C1 segment of cervical spinal cord (tissue), 14 donors: ENCODE results near the gene PTPN20.
"Not testable (repeated sequence)": the region's sequence is repeated elsewhere in the genome, so short reads cannot be mapped to it uniquely, and the experiment has no call there.

Source experiments
- DNase-seq, 14 donors: peaks; one replicate each; lab custom pipeline; 2025; lab: John Stamatoyannopoulos, UW

Gene PTPN20

GRCh38 chr10:46952540-46952939 lies 41.3 kb downstream of the PTPN20 start:
- not testable (repeated sequence) for DNase-seq

- DNase-seq: not testable (repeated sequence)
Observed at GRCh38 chr10:46960742-46961141, 49.5 kb downstream of the PTPN20 start.

DNA sequence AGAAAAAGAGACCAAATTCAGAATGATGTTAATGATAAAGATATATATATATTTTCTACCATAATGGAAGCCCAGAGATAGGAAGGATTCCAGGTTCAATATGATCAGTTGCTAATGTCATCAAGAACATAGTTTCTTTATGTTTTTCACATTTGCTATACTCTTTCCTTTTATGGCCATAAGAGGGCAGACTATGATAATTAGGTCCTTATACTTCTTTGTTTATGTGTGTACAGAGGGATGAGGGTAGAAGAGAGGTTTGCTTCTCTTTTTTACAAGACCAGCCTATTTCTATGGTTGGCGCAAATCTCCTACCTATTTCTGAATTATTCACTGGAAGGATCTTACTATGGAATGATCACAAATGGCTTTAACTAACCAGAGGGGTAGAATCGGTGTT lies 52.1 kb downstream of the PTPN20 start:
- DNase-seq: not testable (repeated sequence)

DNA sequence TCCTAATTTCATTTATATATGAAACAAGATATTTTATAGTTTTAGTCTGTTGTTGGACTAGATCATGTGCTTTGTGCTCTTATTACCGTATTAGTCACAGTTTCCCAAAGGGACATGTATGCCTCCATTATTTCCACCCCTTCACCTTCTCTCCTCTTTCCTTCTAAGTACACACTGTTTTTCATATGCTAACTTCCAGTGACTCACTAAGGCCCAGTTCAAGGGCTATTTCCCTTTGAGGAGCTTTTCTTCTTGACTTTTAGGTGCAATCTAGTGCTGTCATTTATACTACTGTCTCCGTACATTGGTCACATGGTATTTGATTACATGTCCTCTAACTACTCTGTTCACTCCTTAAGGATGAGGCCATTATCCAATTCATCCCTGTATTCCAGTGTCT lies 55.8 kb downstream of the PTPN20 start:
- not testable (repeated sequence) for DNase-seq

GRCh38 chr10:46980223-46980622 lies 69.0 kb downstream of the PTPN20 start:
- not testable (repeated sequence) for DNase-seq

DNA sequence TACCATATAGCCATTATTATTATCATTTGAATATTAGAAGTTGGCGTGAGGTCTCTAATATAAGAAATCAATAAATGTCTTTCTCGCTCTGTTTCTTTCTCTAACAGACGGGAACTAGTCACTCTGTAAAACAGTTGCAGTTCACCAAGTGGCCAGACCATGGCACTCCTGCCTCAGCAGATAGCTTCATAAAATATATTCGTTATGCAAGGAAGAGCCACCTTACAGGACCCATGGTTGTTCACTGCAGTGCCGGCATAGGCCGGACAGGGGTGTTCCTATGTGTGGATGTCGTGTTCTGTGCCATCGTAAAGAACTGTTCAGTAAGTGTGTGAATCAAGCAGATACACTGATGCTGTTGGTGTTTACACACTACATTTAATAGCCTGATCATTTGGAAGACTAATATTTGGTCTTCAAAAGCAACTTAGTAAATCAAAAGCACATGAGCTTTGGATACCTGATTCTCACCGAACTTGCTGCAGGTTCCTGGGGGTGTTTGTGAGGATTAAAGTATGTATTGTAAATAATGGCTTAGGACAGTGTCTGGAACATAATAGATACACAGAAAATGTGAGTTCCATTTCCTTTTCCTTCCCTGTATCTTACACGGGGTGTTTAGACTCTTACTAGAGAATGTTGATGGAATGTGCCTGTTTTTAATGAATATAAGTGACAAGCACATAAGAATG lies 76.2 kb downstream of the PTPN20 start:
- DNase-seq: not testable (repeated sequence)

DNA sequence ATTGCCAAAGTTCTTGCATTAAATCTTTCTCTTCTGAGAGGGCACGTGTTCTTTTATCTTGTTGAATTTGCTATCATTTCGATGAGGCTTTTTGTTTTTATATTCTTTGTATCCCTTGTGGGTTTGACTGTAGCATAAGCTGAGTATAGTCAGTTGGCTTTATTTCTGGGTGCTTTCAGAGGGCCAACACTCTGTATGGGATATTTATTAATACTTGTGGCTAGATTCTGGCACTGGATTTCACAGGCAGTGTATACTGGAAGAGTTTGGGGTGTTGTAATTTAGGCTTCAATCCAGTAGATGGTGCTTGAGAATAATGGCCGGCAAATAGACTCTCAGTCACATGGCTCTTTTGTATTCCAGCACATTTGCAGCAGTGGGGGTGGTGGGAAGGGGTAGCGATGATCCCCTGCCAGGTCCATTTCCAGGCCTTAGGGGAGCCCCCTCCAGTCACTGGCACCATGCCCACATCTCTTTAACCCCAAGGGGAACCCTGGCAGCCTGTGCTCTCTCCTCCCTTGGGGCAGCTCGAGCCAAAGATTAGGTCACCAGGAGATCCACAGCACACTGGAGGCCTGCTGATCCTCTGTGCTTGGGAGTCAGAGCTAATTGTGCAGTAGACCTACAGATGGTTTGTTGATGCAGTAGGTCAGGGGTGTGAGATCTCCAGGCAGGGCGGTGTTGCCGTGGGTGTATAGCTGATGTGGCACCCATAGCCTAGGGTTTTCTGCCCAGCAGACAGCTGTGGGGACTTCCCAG lies 81.8 kb downstream of the PTPN20 start:
- DNase-seq: peak in 10 of 14 donors; percentile 16 to 58 (median 41)

DNA sequence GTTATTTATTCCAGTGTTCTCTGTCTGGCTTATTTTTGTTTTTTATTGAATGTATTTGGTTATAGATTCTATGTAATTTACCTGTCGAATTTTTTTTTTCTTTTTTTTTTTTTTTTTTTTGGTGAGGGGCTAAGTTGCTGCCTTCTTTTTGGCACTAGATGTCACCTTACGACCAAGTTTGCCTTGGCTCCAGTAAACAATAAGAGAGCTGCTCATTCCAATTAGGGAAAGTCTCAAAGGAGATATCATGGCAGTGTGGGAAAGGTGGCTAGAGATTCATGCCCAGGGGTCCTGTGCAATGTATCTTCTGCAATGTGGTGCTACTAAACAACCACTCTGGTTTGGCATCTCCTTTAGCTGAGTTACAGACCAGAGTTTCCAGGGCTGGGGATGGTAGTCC lies 84.0 kb downstream of the PTPN20 start:
- DNase-seq: no peak

- DNase-seq: no peak
Observed at GRCh38 chr10:46998192-46998591, 87.0 kb downstream of the PTPN20 start.

GRCh38 chr10:46998595-46998994 lies 87.4 kb downstream of the PTPN20 start:
- DNase-seq: no peak

DNA sequence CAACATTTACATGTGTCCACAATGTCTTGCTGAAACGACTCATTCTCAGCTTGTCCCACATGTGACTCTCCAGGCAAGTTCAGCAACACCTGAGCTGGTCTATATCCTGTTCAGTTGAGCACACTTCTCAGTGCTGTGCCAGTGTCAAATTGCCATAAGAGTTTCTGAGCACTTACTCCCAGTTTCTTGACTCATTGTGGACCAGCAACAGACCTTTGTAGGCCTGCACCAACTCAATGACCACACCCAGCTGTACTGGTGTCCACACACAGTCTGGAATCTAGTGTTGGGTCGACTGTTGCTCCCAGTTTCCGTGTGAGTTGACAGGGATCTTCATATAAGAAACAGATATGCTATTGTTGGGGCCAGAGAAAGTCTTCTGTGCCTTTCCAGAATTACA lies 88.0 kb downstream of the PTPN20 start:
- DNase-seq: no peak

- no peak for DNase-seq
Observed at GRCh38 chr10:47008769-47009168, 97.5 kb downstream of the PTPN20 start.

- DNase-seq: no peak
Observed at GRCh38 chr10:47009215-47009838, 98.1 kb downstream of the PTPN20 start.

- no peak for DNase-seq
Observed at GRCh38 chr10:47010036-47010435, 98.8 kb downstream of the PTPN20 start.

DNA sequence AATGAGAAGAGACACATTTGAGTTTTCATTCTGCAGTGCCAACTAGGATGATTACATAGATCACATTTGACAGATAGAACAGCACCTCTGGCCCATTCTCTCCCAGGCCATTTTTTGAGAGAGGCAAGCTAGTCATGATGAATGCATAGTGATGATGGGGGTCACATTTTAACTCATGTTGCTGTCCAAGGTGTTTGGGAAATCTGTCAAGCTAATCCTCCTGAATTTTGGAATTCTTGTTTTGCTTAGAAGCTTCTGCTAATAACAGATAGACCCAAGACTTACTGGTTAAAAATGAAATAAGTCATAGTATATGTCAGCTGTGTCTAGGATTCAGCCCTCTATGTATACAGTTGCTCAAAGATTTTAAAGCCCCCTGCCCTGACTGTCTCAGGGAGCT lies 101.0 kb downstream of the PTPN20 start:
- DNase-seq: no peak

DNA sequence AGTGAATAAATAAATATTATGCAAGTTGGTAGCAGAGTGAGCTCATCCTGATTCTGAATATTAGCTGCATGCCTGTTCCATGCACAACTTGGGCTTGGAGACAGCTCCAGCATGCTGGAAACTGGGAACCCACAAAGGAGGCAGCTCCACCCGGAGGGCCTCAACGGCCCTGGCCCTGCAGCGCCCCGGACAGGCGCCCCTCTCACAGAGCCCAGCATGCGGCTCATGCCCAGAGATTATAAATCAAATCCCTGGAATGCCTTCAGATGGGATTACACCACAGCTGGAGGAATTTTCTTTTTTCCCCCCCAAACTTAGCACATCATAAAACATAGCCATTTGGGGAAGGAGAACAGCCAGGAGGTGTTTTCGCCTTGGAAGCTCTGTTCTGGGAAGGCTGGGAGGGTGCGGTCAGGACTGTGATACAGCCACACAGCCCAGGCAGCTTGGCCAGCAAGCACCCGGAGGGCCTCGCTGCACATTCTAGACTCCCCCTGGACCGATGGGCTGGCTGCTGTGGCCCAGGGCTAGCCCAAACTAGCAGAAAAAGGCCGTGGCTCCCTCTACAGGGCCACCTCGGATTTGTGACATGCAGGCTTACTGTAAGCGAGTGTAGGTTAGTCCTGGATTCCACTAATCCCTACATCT lies 102.4 kb downstream of the PTPN20 start:
- DNase-seq: no peak

DNA sequence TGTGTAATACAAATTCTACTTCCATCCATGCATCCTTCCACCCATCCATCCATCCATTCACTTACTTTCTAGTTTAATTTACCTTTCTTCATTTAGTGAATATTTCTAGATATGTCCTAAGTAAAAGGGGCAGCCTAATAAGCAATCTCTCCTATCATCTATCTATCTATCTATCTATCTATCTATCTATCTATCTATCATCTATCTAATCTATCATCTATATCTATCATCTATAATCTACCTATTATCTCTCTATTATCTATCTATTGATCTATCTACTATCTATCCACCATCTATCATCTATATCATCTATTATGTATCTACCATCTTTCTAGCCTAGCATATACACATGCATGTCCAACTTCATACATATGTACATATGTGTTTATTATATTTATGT lies 104.2 kb downstream of the PTPN20 start:
- DNase-seq: no peak

- DNase-seq: no peak
Observed at GRCh38 chr10:47016564-47016963, 105.3 kb downstream of the PTPN20 start.

DNA sequence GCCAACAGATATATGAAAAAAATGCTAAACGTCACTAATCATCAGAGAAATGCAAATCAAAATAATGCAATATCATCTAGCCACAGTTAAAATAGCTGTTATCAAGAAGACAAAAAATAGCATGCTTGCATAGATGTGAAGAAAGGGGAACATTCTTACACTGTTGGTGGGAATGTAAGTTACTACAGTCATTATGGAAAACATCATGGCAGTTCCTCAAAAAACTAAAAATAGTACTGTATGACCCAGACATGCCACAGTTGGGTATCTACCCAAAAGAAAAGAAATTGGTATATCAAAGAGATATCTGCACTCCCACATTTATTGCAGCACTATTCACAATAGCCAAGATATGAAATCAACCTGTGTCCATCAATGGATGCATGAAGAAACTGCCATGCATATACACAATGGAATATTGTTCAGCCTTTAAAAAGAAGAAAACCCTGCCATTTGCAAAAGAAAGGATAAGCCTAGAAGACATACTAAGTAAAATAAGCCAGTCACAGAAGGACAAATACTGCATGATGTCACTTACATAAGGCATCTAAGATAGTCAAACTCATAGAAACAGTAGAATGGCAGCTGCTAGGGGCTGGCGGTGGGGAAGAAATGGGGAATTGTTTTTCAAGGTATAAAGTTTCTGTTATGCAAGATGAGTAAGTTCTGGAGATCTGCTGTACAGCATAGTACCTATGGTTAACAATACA lies 107.0 kb downstream of the PTPN20 start:
- no peak for DNase-seq

- DNase-seq: no peak
Observed at GRCh38 chr10:47019155-47020145, 108.2 kb downstream of the PTPN20 start.
